Brain microvascular endothelial cell (primary cell): ENCODE data around the gene IL12RB1.
A peak's percentile ranks its signal among the peaks of the same experiment; 100 is the strongest.
"Not testable (repeated sequence)": the region's sequence is repeated elsewhere in the genome, so short reads cannot be mapped to it uniquely, and the experiment has no call there.

ENCODE experiments used
- DNase-seq: peaks from one replicate; pipeline ENCODE4 v3.0.0-alpha.2; 2020
- H3K27ac ChIP-seq: fragments of 250-450 bp; sonication (Bioruptor Pico); 2 replicates; pipeline ENCODE4 v1.5.1; 2020; ENCODE audit warnings: mild to moderate bottlenecking, moderate library complexity
- H3K27me3 ChIP-seq: fragments of 250-450 bp; sonication (Bioruptor Pico); replicated peaks from 2 replicates; pipeline ENCODE4 v1.5.1; 2020; ENCODE audit warnings: mild to moderate bottlenecking
- H3K36me3 ChIP-seq: fragments of 250-450 bp; sonication (Bioruptor Pico); replicated peaks from 2 replicates; pipeline ENCODE4 v1.5.1; 2020; ENCODE audit warnings: mild to moderate bottlenecking
- H3K4me3 ChIP-seq: 2 replicates; pipeline ENCODE4 v1.5.1; 2011; ENCODE audit warnings: low read depth, mild to moderate bottlenecking, control low read depth, low read length, moderate library complexity
- in situ Hi-C: cut with HindIII; loops from 2 replicates; pipeline ENCODE4 v1.10.0; 2017; ENCODE audit warnings: low sequenced_read_pairs, low pct_ligation_motif_present
- TF ChIP-seq, protein P1 (sequence below): IDR thresholded peaks from 2 replicates; pipeline ENCODE4 v1.5.1; 2011; ENCODE audit warnings: low read depth, mild to moderate bottlenecking, moderate library complexity, low read length, control low read depth, inconsistent platforms; ENCODE audit errors: missing control alignments

IL12RB1 gene

DNA sequence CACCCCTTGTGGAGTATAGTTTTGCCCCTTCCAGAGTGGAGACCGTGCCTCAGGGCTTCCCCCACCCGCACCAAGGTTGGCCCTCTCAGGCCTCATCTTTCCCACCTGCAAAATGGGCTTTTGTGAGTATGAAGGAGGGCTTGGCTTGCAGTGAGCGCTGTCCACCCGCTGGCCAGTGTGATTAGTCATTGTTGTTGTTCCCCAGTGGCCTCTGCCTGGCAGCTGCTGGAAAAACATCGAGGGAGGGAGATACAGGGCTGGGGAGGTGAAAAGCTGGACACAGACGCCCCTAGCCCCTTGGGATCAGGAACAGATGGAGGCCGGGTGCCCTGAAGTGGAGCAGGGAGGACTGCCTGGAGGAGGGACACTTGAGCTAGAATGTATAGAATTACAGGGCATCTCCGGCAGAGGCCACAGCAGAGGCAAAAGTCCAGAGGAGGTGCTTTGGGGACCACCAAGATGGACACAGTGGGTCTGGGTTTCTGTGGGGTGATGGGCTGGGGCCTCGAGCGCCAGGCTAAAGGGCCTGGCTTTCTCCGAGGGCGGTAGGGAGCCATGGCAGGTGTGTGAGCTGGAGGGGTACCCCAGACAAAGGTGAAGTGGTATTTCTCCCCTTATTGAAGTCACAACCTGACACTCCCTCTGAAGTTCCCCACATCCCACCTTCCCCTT is 3.9 kb upstream of the IL12RB1 start:
- no peaks in the 10 kb centered on the region for H3K36me3 ChIP-seq
- no peaks in the 10 kb centered on the region for H3K27me3 ChIP-seq
- in situ Hi-C loops = no loop called here
- H3K27ac ChIP-seq = no peak overlapping the region
- peak; percentile 55 for DNase-seq
- H3K4me3 ChIP-seq = no peak overlapping the region
- TF ChIP-seq, protein P1, sequence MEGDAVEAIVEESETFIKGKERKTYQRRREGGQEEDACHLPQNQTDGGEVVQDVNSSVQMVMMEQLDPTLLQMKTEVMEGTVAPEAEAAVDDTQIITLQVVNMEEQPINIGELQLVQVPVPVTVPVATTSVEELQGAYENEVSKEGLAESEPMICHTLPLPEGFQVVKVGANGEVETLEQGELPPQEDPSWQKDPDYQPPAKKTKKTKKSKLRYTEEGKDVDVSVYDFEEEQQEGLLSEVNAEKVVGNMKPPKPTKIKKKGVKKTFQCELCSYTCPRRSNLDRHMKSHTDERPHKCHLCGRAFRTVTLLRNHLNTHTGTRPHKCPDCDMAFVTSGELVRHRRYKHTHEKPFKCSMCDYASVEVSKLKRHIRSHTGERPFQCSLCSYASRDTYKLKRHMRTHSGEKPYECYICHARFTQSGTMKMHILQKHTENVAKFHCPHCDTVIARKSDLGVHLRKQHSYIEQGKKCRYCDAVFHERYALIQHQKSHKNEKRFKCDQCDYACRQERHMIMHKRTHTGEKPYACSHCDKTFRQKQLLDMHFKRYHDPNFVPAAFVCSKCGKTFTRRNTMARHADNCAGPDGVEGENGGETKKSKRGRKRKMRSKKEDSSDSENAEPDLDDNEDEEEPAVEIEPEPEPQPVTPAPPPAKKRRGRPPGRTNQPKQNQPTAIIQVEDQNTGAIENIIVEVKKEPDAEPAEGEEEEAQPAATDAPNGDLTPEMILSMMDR = no peak

DNA sequence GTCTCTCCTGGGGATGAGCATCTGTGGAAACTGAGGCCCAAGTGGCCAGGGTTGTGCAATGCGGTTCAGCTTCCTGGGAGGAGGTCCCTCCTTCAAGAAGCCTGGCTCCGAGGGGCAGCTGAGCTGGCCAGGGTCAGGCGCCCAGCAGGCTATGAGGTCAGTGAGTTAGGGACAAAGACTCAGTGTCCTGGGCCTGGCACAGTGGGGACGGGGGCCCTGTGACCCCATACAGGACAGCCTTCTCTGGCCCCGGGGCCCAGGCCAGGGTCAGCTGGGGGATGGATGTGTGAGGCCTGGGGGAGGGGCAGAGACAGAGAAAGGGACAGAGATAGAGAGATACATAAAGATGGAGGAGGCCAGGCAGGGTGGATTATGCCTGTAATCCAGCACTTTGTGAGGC is 3.0 kb upstream of the IL12RB1 start:
- no peak overlapping the region for H3K4me3 ChIP-seq
- in situ Hi-C loops = no loop called here
- DNase-seq = no peak
- H3K36me3 ChIP-seq = no peaks in the 10 kb centered on the region
- TF ChIP-seq, protein P1 = no peak
- no peak overlapping the region for H3K27ac ChIP-seq
- H3K27me3 ChIP-seq = no peaks in the 10 kb centered on the region

DNA sequence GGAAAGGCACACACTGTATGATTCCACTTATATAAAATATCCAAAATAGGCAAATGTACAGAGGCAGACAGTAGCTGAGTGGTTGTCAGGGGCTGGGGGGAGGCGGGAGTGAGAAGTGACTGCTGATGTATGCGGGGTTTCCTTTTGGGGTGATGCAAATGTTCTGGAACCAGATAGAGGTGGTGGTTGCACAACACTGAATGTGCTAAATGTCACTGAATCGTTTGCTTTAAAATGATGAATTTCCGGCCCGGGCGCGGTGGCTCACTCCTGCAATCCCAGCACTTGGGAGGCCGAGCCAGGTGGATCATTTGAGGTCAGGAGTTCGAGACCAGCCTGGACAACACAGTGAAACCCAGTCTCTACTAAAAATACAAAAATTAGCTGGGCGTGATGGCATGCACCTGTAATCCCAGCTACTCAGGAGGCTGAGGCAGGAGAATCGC is 2.4 kb upstream of the IL12RB1 start:
- H3K36me3 ChIP-seq, H3K27me3 ChIP-seq, DNase-seq, H3K27ac ChIP-seq, in situ Hi-C loops, H3K4me3 ChIP-seq: not testable (repeated sequence)

DNA sequence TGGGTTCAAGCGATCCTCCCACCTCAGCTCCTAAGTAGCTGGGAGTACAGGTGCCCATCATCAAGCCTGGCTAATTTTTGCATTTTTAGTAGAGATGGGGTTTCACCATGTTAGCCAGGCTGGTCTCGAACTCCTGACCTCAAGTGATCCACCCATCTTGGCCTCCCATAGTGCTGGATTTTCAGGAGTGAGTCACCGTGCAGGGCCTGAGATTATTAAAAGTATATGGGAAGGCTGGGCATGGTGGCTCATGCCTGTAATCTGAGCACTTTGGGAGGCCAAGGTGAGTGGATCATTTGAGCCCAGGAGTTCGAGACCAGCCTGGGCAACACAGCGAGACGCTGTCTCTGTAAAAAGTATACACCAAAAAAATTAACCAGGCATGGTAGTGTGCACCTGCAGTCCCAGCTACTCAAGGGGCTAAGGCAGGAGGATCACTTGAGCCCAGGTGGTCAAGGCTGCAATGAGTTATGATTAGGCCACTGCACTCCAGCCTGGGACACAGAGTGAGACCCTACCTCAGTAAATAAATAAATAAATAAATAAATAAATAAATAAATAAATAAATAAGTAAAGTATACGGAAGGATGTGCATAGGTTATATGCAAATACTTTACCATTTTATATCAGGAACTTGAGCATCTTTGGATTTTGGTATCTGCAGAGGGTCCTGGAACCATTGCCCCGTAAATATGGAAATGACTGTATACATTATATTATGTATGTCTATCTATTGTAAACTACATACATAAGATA is 854 bp downstream of the IL12RB1 start:
- no peaks in the 10 kb centered on the region for H3K36me3 ChIP-seq
- no peak overlapping the region for H3K27ac ChIP-seq
- DNase-seq = no peak
- H3K4me3 ChIP-seq = no peak overlapping the region
- H3K27me3 ChIP-seq = no peaks in the 10 kb centered on the region
- in situ Hi-C loops = no loop called here
- TF ChIP-seq, protein P1 = no peak

DNA sequence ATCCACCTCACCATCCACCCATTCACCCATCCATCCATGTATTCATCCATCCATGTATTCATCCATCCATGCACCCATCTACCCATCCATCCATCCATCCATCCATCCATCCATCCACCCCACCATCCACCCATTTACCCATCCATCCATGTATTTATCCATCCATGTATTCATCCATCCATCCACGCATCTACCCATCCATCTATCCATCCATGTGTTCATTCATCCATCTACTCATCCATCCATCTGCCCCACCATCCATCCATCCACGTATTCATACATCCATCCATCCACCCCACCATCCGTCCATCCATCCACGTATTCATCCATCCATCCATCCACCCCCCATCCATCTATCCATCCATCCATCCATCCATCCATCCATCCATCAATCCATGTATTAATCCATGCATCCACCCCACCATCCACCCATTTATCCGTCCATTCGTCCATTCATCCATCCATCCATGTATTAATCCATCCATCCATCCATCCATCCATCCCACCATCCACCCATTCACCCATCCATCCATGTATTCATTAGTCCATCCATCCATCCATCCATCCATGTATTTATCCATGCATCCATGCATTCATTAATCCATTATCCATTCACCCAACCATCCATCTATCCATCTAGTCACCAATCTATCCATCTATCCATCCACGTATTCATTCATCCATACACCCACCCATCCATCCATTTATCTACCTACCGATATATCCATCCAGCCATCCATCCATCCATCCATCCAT is 2.6 kb downstream of the IL12RB1 start:
- in situ Hi-C loops = no loop called here
- DNase-seq = no peak
- Histone ChIP-seq H3K4me3 (no peak overlapping the region), H3K36me3 (no peaks in the 10 kb centered on the region), H3K27ac (no peak overlapping the region), H3K27me3 (no peaks in the 10 kb centered on the region)
- TF ChIP-seq, protein P1 = no peak

DNA sequence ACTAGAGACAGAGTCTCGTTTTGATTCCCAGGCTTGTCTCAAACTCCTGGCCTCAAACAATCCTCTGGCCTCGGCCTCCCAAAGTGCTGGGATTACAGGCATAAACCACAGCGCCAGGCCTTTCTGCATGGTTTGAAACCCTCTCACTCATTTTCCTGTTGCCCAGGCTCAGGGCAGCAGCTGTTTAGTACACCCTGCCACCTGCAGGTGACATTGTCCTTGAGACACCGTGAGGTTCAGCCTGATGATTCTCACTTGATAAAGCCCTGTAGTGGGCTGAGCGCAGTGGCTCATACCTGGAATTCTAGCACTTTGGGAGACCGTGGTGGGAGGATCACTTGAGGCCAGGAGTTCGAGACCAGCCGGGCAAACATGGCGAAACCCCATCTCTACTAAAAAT is 12.5 kb downstream of the IL12RB1 start:
- in situ Hi-C loops = no loop called here
- TF ChIP-seq, protein P1 = peak; percentile 25
- Histone ChIP-seq H3K4me3 (no peak overlapping the region), H3K27me3 (no peaks in the 10 kb centered on the region), H3K27ac (no peak overlapping the region), H3K36me3 (no peaks in the 10 kb centered on the region)
- DNase-seq = no peak
